GM12864 (cell line): ENCODE measurements around the gene MAD1L1.

Source experiments
- DNase-seq: peaks from one replicate; pipeline ENCODE4 v3.0.0-alpha.2; 2011; ENCODE audit warnings: low read depth
- H3K4me3 ChIP-seq: 2 replicates; pipeline ENCODE4 v1.5.1; 2011; ENCODE audit warnings: mild to moderate bottlenecking, low read depth, low read length, control low read depth
- TF ChIP-seq, protein P1 (sequence below): IDR thresholded peaks from 2 replicates; pipeline ENCODE4 v1.5.1; 2011; ENCODE audit warnings: low read depth, mild to moderate bottlenecking, moderate library complexity, low read length, control low read depth, inconsistent platforms; ENCODE audit errors: missing control alignments

Gene MAD1L1

DNA sequence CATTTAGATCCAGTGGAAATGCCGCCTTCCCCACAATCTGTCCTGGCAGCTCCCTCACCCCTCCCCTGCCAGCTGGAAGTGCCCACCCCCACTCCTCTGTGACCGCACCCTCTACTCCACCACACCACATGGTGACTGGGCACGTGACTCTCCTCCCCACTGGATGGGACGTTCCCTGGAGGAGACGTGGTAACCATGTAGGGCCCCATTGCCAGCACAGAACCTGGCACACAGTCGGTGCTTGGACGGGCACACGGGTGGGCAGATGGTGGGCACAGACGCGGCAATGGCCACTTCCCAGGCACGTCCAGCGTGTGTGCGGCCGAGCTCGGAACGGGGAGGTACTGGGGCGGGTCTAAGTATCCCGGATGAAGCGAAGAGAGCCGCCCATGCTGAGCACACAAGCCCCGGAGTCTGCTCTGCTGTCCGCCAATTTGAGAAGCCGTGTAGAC, 245.6 kb downstream of the MAD1L1 start:
- TF ChIP-seq, protein P1, sequence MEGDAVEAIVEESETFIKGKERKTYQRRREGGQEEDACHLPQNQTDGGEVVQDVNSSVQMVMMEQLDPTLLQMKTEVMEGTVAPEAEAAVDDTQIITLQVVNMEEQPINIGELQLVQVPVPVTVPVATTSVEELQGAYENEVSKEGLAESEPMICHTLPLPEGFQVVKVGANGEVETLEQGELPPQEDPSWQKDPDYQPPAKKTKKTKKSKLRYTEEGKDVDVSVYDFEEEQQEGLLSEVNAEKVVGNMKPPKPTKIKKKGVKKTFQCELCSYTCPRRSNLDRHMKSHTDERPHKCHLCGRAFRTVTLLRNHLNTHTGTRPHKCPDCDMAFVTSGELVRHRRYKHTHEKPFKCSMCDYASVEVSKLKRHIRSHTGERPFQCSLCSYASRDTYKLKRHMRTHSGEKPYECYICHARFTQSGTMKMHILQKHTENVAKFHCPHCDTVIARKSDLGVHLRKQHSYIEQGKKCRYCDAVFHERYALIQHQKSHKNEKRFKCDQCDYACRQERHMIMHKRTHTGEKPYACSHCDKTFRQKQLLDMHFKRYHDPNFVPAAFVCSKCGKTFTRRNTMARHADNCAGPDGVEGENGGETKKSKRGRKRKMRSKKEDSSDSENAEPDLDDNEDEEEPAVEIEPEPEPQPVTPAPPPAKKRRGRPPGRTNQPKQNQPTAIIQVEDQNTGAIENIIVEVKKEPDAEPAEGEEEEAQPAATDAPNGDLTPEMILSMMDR, result no peak
- DNase-seq, result no peak
- H3K4me3 ChIP-seq, result no peak overlapping the region

DNA sequence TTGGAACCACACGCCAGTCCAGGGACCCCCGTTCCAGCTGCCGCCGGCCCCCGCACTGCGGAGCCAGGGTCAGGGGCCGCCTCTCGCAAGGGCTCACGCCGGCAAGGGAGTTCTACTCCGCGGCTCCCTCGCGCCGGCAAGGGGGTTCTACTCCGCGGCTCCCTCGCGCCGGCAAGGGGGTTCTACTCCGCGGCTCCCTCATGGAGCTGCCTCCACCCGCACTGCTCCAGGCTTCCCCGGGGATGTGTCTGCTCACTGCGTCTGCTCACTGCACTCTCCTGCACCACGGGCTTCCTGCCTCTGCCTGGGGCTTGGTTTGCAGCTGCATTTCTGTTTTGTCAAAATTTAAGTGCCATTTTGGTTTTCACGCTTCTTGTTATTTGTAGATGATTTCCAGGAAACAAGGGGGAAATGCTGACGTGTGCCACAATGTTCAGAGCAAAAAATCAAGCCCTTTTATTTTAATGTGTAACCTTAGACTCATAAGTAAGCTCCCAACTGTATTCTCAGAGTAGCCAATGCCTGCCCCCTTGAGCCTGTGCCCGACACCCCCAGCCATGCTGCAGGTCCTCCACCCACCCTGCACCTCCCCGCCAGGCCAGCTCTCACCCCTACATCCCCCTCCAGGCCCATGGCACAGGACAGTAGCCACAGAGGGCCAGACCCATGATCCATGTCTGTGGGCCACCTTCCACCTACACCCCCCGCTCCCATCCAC, 246.2 kb downstream of the MAD1L1 start:
- TF ChIP-seq, protein P1, result no peak
- DNase-seq, result no peak
- H3K4me3 ChIP-seq, result no peak overlapping the region

DNA sequence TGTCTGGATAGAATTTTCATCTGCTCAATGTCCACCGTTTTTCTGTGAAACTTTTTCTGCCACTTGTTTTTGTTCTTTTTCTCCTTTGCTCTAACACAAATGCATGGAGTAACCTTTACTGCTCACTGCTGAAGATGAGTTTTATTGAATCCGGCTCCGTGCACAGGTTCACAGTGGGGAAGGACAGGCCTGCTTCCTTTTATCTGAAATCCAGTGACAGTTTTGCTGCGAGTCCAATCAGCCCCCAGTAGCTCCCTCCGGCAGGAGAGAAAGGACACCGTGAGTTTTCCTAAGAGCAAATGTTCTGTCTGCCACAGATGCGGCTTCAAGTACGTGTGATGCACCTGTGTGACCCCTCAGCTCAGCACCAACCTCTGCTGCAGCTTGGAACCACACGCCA, 246.8 kb downstream of the MAD1L1 start:
- TF ChIP-seq, protein P1, result no peak
- DNase-seq, result no peak
- no peak overlapping the region for H3K4me3 ChIP-seq

DNA sequence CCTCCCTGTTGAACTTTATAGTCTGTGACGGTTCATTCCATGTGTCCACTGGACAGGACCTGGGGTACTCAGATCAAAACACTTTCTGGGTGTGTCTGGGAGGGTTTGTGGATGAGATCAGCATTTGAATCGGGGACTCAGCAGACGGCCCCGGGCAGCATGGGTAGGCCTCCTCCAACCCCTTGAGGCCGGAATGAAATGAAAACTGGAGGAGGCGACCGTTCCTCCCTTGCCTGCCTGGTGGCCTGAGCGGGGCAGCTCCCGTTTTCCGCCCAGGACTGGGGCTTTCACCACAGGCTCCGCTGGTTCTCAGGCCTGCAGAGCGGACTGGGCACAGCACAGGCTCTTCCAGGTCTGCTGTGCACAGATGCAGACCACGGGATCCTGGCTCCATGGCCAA, 247.7 kb downstream of the MAD1L1 start:
- TF ChIP-seq, protein P1, result no peak
- no peak overlapping the region for H3K4me3 ChIP-seq
- DNase-seq, result no peak

DNA sequence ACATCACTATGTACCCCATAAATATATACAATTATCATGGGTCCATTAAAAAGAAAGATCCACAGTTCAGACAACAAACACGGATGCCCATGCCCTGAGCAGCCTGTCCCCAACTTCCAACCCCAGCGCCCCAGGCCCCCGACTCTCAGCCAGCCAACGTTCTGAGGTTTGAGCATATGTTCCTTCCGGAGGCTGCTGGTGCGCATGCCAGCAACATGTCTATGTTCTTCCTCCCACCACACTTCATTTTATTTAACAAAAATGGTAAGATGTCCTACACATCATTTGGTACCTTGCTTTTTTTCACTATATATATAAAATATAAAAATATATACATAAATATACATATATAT, 250.9 kb downstream of the MAD1L1 start:
- TF ChIP-seq, protein P1, result no peak
- no peak overlapping the region for H3K4me3 ChIP-seq
- no peak for DNase-seq

DNA sequence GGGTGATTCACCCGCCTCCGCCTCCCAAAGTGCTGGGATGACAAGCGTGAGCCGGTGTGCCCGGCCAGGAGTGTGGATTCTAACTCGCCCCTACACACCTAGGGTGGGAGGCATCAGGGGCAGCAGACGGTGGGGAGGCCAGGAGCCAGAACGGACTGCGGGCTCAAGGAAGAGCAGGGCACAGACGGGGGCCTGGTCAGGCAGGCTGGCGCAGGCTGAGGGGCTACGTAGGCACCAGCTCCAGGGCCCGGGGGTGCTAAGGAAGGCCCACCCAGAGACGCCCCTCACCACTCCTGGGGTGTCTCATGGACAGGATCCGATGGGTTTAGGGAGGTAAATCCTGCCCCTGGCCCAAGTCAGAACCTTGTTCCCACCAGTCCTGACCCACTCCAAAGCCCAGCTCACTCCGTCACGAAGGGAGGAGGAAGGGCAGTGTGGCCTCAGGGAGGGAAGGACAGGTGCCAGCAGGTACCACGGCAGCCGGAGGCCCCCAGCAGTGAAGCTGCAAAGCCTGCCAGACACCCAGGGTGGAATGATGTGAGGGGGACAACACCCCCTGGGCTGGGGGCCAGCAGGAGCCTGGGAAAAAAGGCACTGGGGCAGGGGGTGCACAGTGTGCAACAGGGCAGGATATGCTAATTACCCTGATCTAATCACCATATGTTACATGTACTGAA, 251.4 kb downstream of the MAD1L1 start:
- TF ChIP-seq, protein P1, result no peak
- H3K4me3 ChIP-seq, result no peak overlapping the region

More for the DNA sequence above, 251.4 kb downstream of the MAD1L1 start:
- DNase-seq, result no peak
